Body of pancreas (tissue), 4 donors: Measurements from ENCODE around the gene ITIH5. TPM values are rescaled to one million over a fixed set of nuclear protein-coding genes. Genes with fewer than 3 reads are reported as not detected.

Source experiments
- ATAC-seq: fragments of 150-250 bp; one replicate; pipeline ENCODE4 v1.9.1; 2016
- DNase-seq, 4 donors: peaks; one replicate each; pipeline ENCODE4 v3.0.0-alpha.2; 2019
- H3K27ac ChIP-seq, 4 donors: fragments of 200-600 bp; sonication (generic); 1 replicate in 3 of 4; 2 replicates in 1 of 4; pipeline versions ENCODE4 v1.5.1 to v1.6.1; 2016 to 2019; ENCODE audit warnings: mild to moderate bottlenecking in 1 of 4, mixed read lengths in 1 of 4, moderate library complexity in 1 of 4
- H3K27me3 ChIP-seq, 2 donors: fragments of 200-600 bp; sonication (generic); one replicate each; pipeline ENCODE4 v1.6.0; 2016; ENCODE audit warnings: mild to moderate bottlenecking in 1 of 2
- H3K36me3 ChIP-seq, 2 donors: fragments of 200-600 bp; sonication (generic); replicated peaks in 1 of 2; 2 replicates each; pipeline ENCODE4 v1.5.1; 2016; ENCODE audit warnings: low read depth in 2 of 2; ENCODE audit not compliant: insufficient read depth in 1 of 2
- H3K4me1 ChIP-seq: fragments of 200-600 bp; sonication (generic); one replicate; pipeline ENCODE4 v1.6.0; 2016
- H3K4me3 ChIP-seq, 2 donors: fragments of 200-600 bp; sonication (generic); 1 replicate in 1 of 2; 2 replicates in 1 of 2; pipeline ENCODE4 v1.5.1; 2016 to 2019
- H3K9me3 ChIP-seq, 3 donors: fragments of 200-600 bp; sonication (generic); 1 replicate in 2 of 3; 2 replicates in 1 of 3; pipeline ENCODE4 v1.5.1; 2016
- CTCF ChIP-seq, 7 experiments: fragments of 450-650 bp in 4 of 7; fragments of 200-600 bp in 3 of 7; sonication (generic) in 3 of 7; IDR thresholded peaks; one replicate each; pipeline ENCODE4 v1.5.1; 2016 to 2019; ENCODE audit warnings: antibody characterized with exemption in 7 of 7
- POLR2A ChIP-seq, 3 donors: fragments of 450-650 bp; IDR thresholded peaks; one replicate each; pipeline ENCODE4 v1.6.1; 2016; ENCODE audit warnings: antibody characterized with exemption in 3 of 3, mild to moderate bottlenecking in 2 of 3
- WGBS, 2 donors: methylation state at CpG; one replicate each; pipeline ENCODE4 v1.1.5; 2017; 5-methylcytosine and 5-hydroxymethylcytosine counted together
- intact Hi-C: fragments of 100-400 bp; cut with DNase I; formaldehyde crosslinking; loops from one replicate; pipeline ENCODE4 v1.15.1; 2023
- total RNA-seq, 2 donors: library from RNA; depleted of rRNA; stranded (reverse); fragments of >200 nt; gene quantifications; one replicate each; pipeline ENCODE4 v1.1.0, GENCODE V29; 2016

The ITIH5 gene
- total RNA-seq, 2 donors from 2014 or later, result 8.6 to 9.9 TPM

GRCh38 chr10:7513936-7514335 is 152.8 kb downstream of the ITIH5 start:
- Histone ChIP-seq H3K27me3 (no peaks in the 10 kb centered on the region), H3K4me3 (no peak overlapping the region), H3K36me3 (no peaks in the 10 kb centered on the region), H3K9me3 (no peaks in the 10 kb centered on the region), H3K4me1 (no peaks in the 10 kb centered on the region), H3K27ac (no peak overlapping the region)
- 29 to 32% methylated on average over 4 of the region's 4 CpGs for WGBS, 2 donors
- no peak for TF ChIP-seq POLR2A (IDR thresholded peaks at IDR 0.05)
- TF ChIP-seq CTCF (IDR thresholded peaks at IDR 0.05), result no peak
- intact Hi-C loops, result no loop called here
- no peak for ATAC-seq
- DNase-seq, result no peak

GRCh38 chr10:7513455-7513854 is 153.3 kb downstream of the ITIH5 start:
- Histone ChIP-seq H3K27ac (no peak overlapping the region), H3K27me3 (no peaks in the 10 kb centered on the region), H3K36me3 (no peaks in the 10 kb centered on the region), H3K4me1 (no peaks in the 10 kb centered on the region), H3K4me3 (no peak overlapping the region), H3K9me3 (no peaks in the 10 kb centered on the region)
- TF ChIP-seq CTCF (IDR thresholded peaks at IDR 0.05) (no peak), POLR2A (IDR thresholded peaks at IDR 0.05) (no peak)
- intact Hi-C loops, result no loop called here
- no peak for DNase-seq
- 24 to 30% methylated on average over 3 of the region's 3 CpGs for WGBS, 2 donors
- ATAC-seq, result no peak

DNA sequence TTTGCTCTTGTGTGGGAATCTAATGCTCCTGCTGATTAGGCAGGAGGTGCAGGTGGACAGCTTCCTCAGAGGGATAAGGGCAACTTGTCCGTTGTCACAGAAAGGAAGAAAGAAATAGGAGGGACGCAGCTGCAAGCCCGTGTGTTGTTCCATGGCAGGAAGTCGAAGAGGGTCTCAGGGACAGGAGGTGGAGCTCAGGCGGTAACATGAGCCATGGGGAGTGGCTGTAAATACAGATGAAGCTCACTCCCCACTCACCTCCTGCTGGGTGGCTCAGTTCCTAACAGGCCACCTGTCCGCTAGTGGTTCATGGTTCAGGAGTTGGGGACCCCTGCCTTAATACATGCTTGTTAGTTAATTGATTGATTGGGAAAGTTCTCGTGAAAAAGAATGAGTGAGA is 154.3 kb downstream of the ITIH5 start:
- TF ChIP-seq CTCF (IDR thresholded peaks at IDR 0.05) (no peak), POLR2A (IDR thresholded peaks at IDR 0.05) (no peak)

GRCh38 chr10:7511612-7512011 is 155.2 kb downstream of the ITIH5 start:
- Histone ChIP-seq H3K36me3 (no peaks in the 10 kb centered on the region), H3K27me3 (no peaks in the 10 kb centered on the region), H3K4me3 (no peak overlapping the region), H3K27ac (no peak overlapping the region), H3K9me3 (no peaks in the 10 kb centered on the region), H3K4me1 (no peaks in the 10 kb centered on the region)
- TF ChIP-seq CTCF (IDR thresholded peaks at IDR 0.05) (no peak), POLR2A (IDR thresholded peaks at IDR 0.05) (no peak)
- WGBS, 2 donors, result 60 to 78% methylated on average over 6 of the region's 6 CpGs
- intact Hi-C loops, result no loop called here
- no peak for ATAC-seq
- DNase-seq, result no peak

More for the DNA sequence above, 154.3 kb downstream of the ITIH5 start:
- Histone ChIP-seq H3K9me3 (no peaks in the 10 kb centered on the region), H3K27me3 (no peaks in the 10 kb centered on the region), H3K4me3 (no peak overlapping the region), H3K27ac (no peak overlapping the region), H3K36me3 (no peaks in the 10 kb centered on the region), H3K4me1 (no peaks in the 10 kb centered on the region)
- intact Hi-C loops, result no loop called here
- DNase-seq (peak in 1 of 4 donors; percentile 13), ATAC-seq (peak; percentile 35)
- WGBS, 2 donors, result 14 to 20% methylated on average over 7 of the region's 7 CpGs

Other genes with a start within 250 kb of the ITIH5 start
- gene ITIH2, start 36.4 kb upstream of the ITIH5 start, total RNA-seq, result not detected
- gene KIN, start 121.0 kb upstream of the ITIH5 start, total RNA-seq, result 1 to 10 TPM; 4.9 to 6.2 TPM
- 100 to 1,000 TPM; 127 to 148 TPM for gene ATP5F1C, start 121.2 kb upstream of the ITIH5 start, total RNA-seq
- gene TAF3, start 151.5 kb upstream of the ITIH5 start, total RNA-seq, result 10 to 100 TPM in 1 of 2 donors, 1 to 10 TPM in 1; 6.0 to 12.9 TPM